HepG2 (cell line): Measurements from ENCODE around the gene CISD3. TPM values are rescaled to one million over a fixed set of nuclear protein-coding genes. Genes with fewer than 3 reads are reported as not detected.

Source experiments
- AKNA ChIP-seq: sonication (generic); formaldehyde crosslinking; IDR thresholded peaks from 2 replicates; pipeline ENCODE4 v1.4.0; 2020; ENCODE audit warnings: missing genetic modification reagents, borderline replicate concordance
- ATAD3A ChIP-seq: sonication (generic); formaldehyde crosslinking; IDR thresholded peaks from 2 replicates; pipeline ENCODE4 v1.4.0; 2020; ENCODE audit warnings: missing genetic modification reagents
- CBX2 ChIP-seq, 2 experiments: fragments of 200-600 bp in 1 of 2; sonication (generic); formaldehyde crosslinking in 1 of 2; IDR thresholded peaks; 2 replicates each; pipeline versions ENCODE4 v1.7.0 to v1.8.1; 2018 to 2022; ENCODE audit warnings: low read depth in 2 of 2, low read length in 1 of 2, mild to moderate bottlenecking in 1 of 2, missing genetic modification reagents in 1 of 2
- CSRNP1 ChIP-seq: sonication (generic); formaldehyde crosslinking; IDR thresholded peaks from 2 replicates; pipeline ENCODE4 v1.8.1; 2023; ENCODE audit warnings: mild to moderate bottlenecking, missing genetic modification reagents
- E2F5 ChIP-seq: sonication (generic); formaldehyde crosslinking; conservative IDR thresholded peaks from 2 replicates; pipeline ENCODE4 v1.4.0; 2020; ENCODE audit warnings: missing genetic modification reagents
- ELF1 ChIP-seq: sonication (generic); formaldehyde crosslinking; IDR thresholded peaks from 2 replicates; pipeline ENCODE4 v1.4.0; 2020; ENCODE audit warnings: missing genetic modification reagents
- EZH2 ChIP-seq: conservative IDR thresholded peaks from 2 replicates; pipeline ENCODE4 v1.6.1; 2012; ENCODE audit warnings: mild to moderate bottlenecking, low read depth, low read length, moderate library complexity
- IRF1 ChIP-seq: sonication (generic); formaldehyde crosslinking; IDR thresholded peaks from 2 replicates; pipeline ENCODE4 v1.4.0; 2020; ENCODE audit warnings: low read depth, mild to moderate bottlenecking, missing genetic modification reagents
- KLF16 ChIP-seq, 2 experiments: sonication (generic) in 1 of 2; formaldehyde crosslinking in 1 of 2; IDR thresholded peaks; 2 replicates each; pipeline versions ENCODE4 v1.6.1 to v1.8.0; 2016 to 2023; ENCODE audit warnings: missing genetic modification reagents in 2 of 2, missing compliant biosample characterization in 1 of 2
- MAFF ChIP-seq: IDR thresholded peaks from 2 replicates; pipeline ENCODE4 v1.6.1; 2011; ENCODE audit warnings: low read depth, low read length, improper control_type of control experiment
- POLR2G ChIP-seq: fragments of 200-400 bp; formaldehyde crosslinking; IDR thresholded peaks from 2 replicates; pipeline ENCODE4 v1.6.1; 2018; ENCODE audit warnings: mild to moderate bottlenecking, low read depth, low read length, moderate library complexity
- SIN3B ChIP-seq: fragments of 150-350 bp; IDR thresholded peaks from 2 replicates; pipeline ENCODE4 v1.6.1; 2014; ENCODE audit warnings: low read length
- TARDBP ChIP-seq: sonication (generic); formaldehyde crosslinking; IDR thresholded peaks from 2 replicates; pipeline ENCODE4 v1.8.0; 2022; ENCODE audit warnings: mild to moderate bottlenecking, missing genetic modification reagents
- ZBTB26 ChIP-seq: IDR thresholded peaks from 2 replicates; pipeline ENCODE4 v1.6.1; 2016; ENCODE audit warnings: missing compliant biosample characterization, missing genetic modification reagents, borderline replicate concordance
- ZBTB7A ChIP-seq: sonication (generic); formaldehyde crosslinking; IDR thresholded peaks from 2 replicates; pipeline ENCODE4 v1.8.0; 2022; ENCODE audit warnings: mild to moderate bottlenecking, missing genetic modification reagents
- ZNF292 ChIP-seq: sonication (generic); formaldehyde crosslinking; IDR thresholded peaks from 2 replicates; pipeline ENCODE4 v1.8.1; 2022; ENCODE audit warnings: mild to moderate bottlenecking, low read depth, missing genetic modification reagents, borderline replicate concordance
- ZNF788 ChIP-seq: sonication (generic); formaldehyde crosslinking; IDR thresholded peaks from 2 replicates; pipeline ENCODE4 v1.5.0; 2020; ENCODE audit warnings: mild to moderate bottlenecking, missing genetic modification reagents, borderline replicate concordance
- ZNF850 ChIP-seq: sonication (generic); formaldehyde crosslinking; conservative IDR thresholded peaks from 2 replicates; pipeline ENCODE4 v1.9.0; 2021; ENCODE audit warnings: mild to moderate bottlenecking, missing genetic modification reagents
- polyA plus RNA-seq, 8 experiments: library from polyadenylated mRNA; depleted of rRNA in 3 of 8; stranded (reverse) in 7 of 8; unstranded in 1 of 8; fragments of >200 nt; fragmentation: Illumina TruSeq in 4 of 8; extraction: Trizol in 4 of 8; gene quantifications; 2 replicates each; pipeline versions ENCODE4 v1.2.1 to v1.2.3, GENCODE V29; 2011 to 2016; ENCODE audit warnings: low read depth in 4 of 8, missing spikeins in 1 of 8, mixed read lengths in 1 of 8; ENCODE audit not compliant: insufficient read depth in 1 of 8
- total RNA-seq, 5 experiments: library from RNA; depleted of rRNA; stranded (reverse); fragments of >200 nt; fragmentation: Illumina TruSeq; extraction: Trizol; gene quantifications; 2 replicates each; pipeline ENCODE4 v1.2.3, GENCODE V29; 2016; ENCODE audit warnings: low read depth in 1 of 5

The CISD3 gene
- total and polyA plus RNA-seq, 2 of the 13 experiments (the other 11 are each of a cell fraction or from before 2014, with no cell fraction given), result 30.0 to 34.1 TPM

- TF ChIP-seq IRF1 (CRISPR knock-in tag) (no peak), SIN3B (no peak), ZNF850 (0 out of 2 replicates have a peak, but pooled peaks have one; percentile 32), CBX2 (IDR thresholded peaks at IDR 0.05; ENCODE audit: low read depth, low read length) (no peak), CBX2 (CRISPR knock-in tag; IDR thresholded peaks at IDR 0.05; ENCODE audit: low read depth) (no peak), TARDBP (CRISPR knock-in tag) (peak; percentile 87; the same call in 1 of the 2 replicates), CSRNP1 (peak; percentile 69), ELF1 (CRISPR knock-in tag) (peak; percentile 79; the same call in 1 of the 2 replicates), ZBTB7A (CRISPR knock-in tag) (no peak), ATAD3A (CRISPR knock-in tag) (no peak), AKNA (CRISPR knock-in tag) (0 out of 2 replicates have a peak, but pooled peaks have one; percentile 10), E2F5 (CRISPR knock-in tag) (peak; percentile 29; the same call in 1 of the 2 replicates), ZNF292 (CRISPR knock-in tag) (peak; percentile 50), POLR2G (peak; percentile 98), EZH2 (no peak), ZNF788 (CRISPR knock-in tag) (peak; percentile 91), ZBTB26 (CRISPR knock-in tag) (no peak; the same call in 1 of the 2 replicates), KLF16 (CRISPR knock-in tag; IDR thresholded peaks at IDR 0.05) (peak in 1 of 2 experiments; percentile 55; a peak in 2 of 4 replicates), MAFF (no peak)
Observed at GRCh38 chr17:38749223-38750043, 19.3 kb downstream of the CISD3 start (continued).
